GM19099 (cell line): ENCODE data around the gene GINS1.

ENCODE experiments used
- POLR2A ChIP-seq: IDR thresholded peaks from 3 replicates; pipeline ENCODE4 v1.6.1; 2011; ENCODE audit warnings: low read depth; ENCODE audit not compliant: insufficient read length; ENCODE audit errors: extremely low read depth

GINS1 gene

GRCh38 chr20:25407311-25408169 is at the start of gene GINS1:
Gene GINS1 (plus strand): TSS chr20:25407673. CDS start chr20:25407821, 148 bp downstream.
- peak; percentile 87 for TF ChIP-seq POLR2A

GRCh38 chr20:25360631-25361286 is 46.7 kb upstream of the GINS1 start:
- no peak for TF ChIP-seq POLR2A

GRCh38 chr20:25361287-25361683 is 46.2 kb upstream of the GINS1 start:
- TF ChIP-seq POLR2A: no peak

- no peak for TF ChIP-seq POLR2A
Observed at GRCh38 chr20:25364180-25364788, 43.2 kb upstream of the GINS1 start.

DNA sequence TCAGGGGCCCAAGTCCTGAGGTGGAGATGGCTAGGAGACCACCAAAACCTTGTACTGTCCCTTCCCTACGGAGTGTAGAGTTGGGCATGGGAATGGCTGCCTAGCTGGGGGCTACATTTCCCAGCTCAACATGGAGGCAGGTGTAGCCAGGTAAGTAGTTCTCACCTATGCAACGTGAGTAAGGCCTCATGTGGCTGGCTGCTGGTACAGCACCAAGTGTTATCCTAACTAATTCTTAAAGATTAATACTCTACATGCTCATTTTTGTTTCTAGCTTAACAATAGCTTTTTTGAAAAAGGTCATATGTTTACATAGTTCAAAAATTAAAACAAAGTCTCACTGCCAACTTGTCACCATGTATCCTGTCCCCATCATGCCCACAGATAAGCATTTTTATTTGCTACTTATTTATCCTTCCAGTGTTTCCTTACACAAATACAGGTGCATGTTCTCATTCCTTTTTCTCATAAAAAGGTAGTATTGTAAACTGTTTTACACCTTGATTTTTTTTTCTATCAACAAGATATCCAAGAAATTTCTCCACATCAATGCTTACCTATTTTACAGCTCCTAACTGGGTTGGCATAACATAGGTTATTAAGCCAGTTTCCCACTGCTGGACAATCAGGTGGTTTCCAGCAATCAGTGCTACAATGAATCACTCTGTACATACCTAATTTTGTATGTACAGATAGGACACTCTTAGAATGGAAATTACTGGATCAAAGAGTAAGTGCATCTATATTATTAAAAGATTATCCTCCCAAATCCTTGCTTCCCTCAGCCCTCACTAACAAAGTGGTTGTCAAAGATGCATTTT is 42.4 kb upstream of the GINS1 start:
- TF ChIP-seq POLR2A: no peak

GRCh38 chr20:25368526-25368925 is 38.9 kb upstream of the GINS1 start:
- no peak for TF ChIP-seq POLR2A

GRCh38 chr20:25368976-25369375 is 38.5 kb upstream of the GINS1 start:
- no peak for TF ChIP-seq POLR2A

- no peak for TF ChIP-seq POLR2A
Observed at GRCh38 chr20:25369529-25369928, 37.9 kb upstream of the GINS1 start.

- no peak for TF ChIP-seq POLR2A
Observed at GRCh38 chr20:25369971-25370370, 37.5 kb upstream of the GINS1 start.

GRCh38 chr20:25372584-25373336 is 34.7 kb upstream of the GINS1 start:
- no peak for TF ChIP-seq POLR2A

GRCh38 chr20:25374842-25375241 is 32.6 kb upstream of the GINS1 start:
- no peak for TF ChIP-seq POLR2A

DNA sequence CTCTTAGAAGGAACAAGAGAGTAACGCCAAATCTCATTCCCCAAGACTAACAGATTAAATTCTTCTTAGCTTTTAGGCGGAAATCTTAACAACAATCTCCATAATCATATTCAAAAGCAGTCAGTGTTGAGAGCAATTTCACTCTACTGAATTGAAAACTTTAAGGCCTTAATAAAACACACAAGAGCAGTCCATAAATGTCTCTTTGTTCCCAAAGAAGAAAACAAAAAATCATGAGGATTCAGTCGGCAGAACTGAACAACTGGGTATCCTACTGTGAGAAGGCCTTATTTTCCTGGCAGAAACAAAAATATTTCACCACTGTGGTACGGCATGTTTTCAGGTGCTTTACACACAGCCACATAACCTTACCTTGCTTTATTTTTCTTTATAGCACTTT is 31.2 kb upstream of the GINS1 start:
- no peak for TF ChIP-seq POLR2A

- TF ChIP-seq POLR2A: no peak
Observed at GRCh38 chr20:25376886-25377285, 30.6 kb upstream of the GINS1 start.

GRCh38 chr20:25378189-25378883 is 29.1 kb upstream of the GINS1 start:
- no peak for TF ChIP-seq POLR2A
